GM12878 (cell line): ENCODE measurements around the gene ARL6IP1. TPM values are rescaled to one million over a fixed set of nuclear protein-coding genes. Genes with fewer than 3 reads are reported as not detected.

Experiments
- ATAC-seq: fragments of 200-7000 bp; cut with Tn5 transposase; 3 replicates; pipeline ENCODE4 v1.9.1; 2020; ENCODE audit warnings: mild to moderate bottlenecking, moderate library complexity
- BruUV-seq: library from RNA; stranded (reverse); fragments of 400-500 nt; replicated peaks from 2 replicates; lab custom pipeline; 2021; lab: Mats Ljungman, UMichigan
- CTCF ChIA-PET: fragments of 300-600 bp; sonication (Branson Sonifier 250); formaldehyde crosslinking; extraction: SDS; loops from one replicate; lab custom pipeline; 2021; ENCODE audit warnings: inconsistent platforms; lab: Yijun Ruan, JAX
- POLR2A ChIA-PET: fragments of 350-600 bp; formaldehyde crosslinking; extraction: SDS; loops from one replicate; lab custom pipeline; 2021; ENCODE audit warnings: inconsistent platforms; lab: Charles Lee
- RAD21 ChIA-PET: fragments of 300-600 bp; sonication (Branson Sonifier 250); formaldehyde crosslinking; loops from one replicate; lab custom pipeline; 2023; ENCODE audit warnings: antibody characterized with exemption; ENCODE audit not compliant: unreplicated experiment; lab: Charles Lee
- SMC1A ChIA-PET: fragments of 300-600 bp; sonication (Branson Sonifier 250); formaldehyde crosslinking; loops from one replicate; lab custom pipeline; 2023; ENCODE audit not compliant: unreplicated experiment, uncharacterized antibody; lab: Charles Lee
- DNase-seq: peaks from one replicate; pipeline ENCODE4 v3.0.0-alpha.2; 2011; ENCODE audit warnings: low read depth, low spot score
- FAIRE-seq: peaks from 3 replicates; lab custom pipeline; 2011; peaks lifted over from hg19 to GRCh38; lab: Jason Lieb, UNC
- H2AFZ ChIP-seq: 2 replicates; pipeline ENCODE4 v1.6.0; 2011; ENCODE audit warnings: low read depth, low read length, control low read depth; ENCODE audit not compliant: control insufficient read depth
- H3K27ac ChIP-seq: 2 replicates; pipeline ENCODE4 v1.5.1; 2011; ENCODE audit warnings: control low read depth; ENCODE audit not compliant: control insufficient read depth, insufficient read depth
- H3K27me3 ChIP-seq, 2 experiments: replicated peaks in 1 of 2; 2 replicates each; pipeline versions ENCODE4 v1.6.0 to v1.6.1; 2011; ENCODE audit warnings: low read length in 1 of 2; ENCODE audit not compliant: control insufficient read depth in 2 of 2, insufficient read depth in 2 of 2
- H3K36me3 ChIP-seq, 2 experiments: 2 replicates each; pipeline ENCODE4 v1.5.1; 2011; ENCODE audit warnings: low read length in 1 of 2; ENCODE audit not compliant: control insufficient read depth in 2 of 2, insufficient read depth in 2 of 2
- H3K4me1 ChIP-seq: 2 replicates; pipeline ENCODE4 v1.6.1; 2011; ENCODE audit warnings: mild to moderate bottlenecking, low read length, moderate library complexity, mixed read lengths; ENCODE audit not compliant: control insufficient read depth, insufficient read depth
- H3K4me2 ChIP-seq: 2 replicates; pipeline ENCODE4 v1.6.0; 2011; ENCODE audit warnings: control low read depth; ENCODE audit not compliant: control insufficient read depth, insufficient read depth
- H3K4me3 ChIP-seq: fragments of 200-600 bp; sonication (generic); 2 replicates; pipeline ENCODE4 v1.5.1; 2016
- H3K79me2 ChIP-seq: 2 replicates; pipeline ENCODE4 v1.6.0; 2011; ENCODE audit warnings: low read length; ENCODE audit not compliant: control insufficient read depth, insufficient read depth
- H3K9ac ChIP-seq: 2 replicates; pipeline ENCODE4 v1.8.0; 2011; ENCODE audit warnings: low read length, control low read depth, mixed read lengths; ENCODE audit not compliant: control insufficient read depth, insufficient read depth
- H3K9me3 ChIP-seq: replicated peaks from 3 replicates; pipeline ENCODE4 v1.5.1; 2011; ENCODE audit warnings: mild to moderate bottlenecking, low read length; ENCODE audit not compliant: control insufficient read depth, insufficient read depth
- H4K20me1 ChIP-seq: 2 replicates; pipeline ENCODE4 v1.6.0; 2011; ENCODE audit not compliant: control insufficient read depth, insufficient read depth
- BCL3 ChIP-seq: IDR thresholded peaks from 2 replicates; pipeline ENCODE4 v1.6.1; 2011; ENCODE audit warnings: borderline replicate concordance, low read depth, mild to moderate bottlenecking, moderate library complexity, low read length; ENCODE audit not compliant: insufficient read depth, poor library complexity, severe bottlenecking
- CBX5 ChIP-seq: sonication (generic); IDR thresholded peaks from 2 replicates; pipeline ENCODE4 v1.6.1; 2016; ENCODE audit warnings: low read depth, moderate library complexity, mild to moderate bottlenecking, inconsistent platforms
- CHD4 ChIP-seq: fragments of 200-600 bp; sonication (generic); IDR thresholded peaks from 2 replicates; pipeline ENCODE4 v1.6.1; 2016; ENCODE audit warnings: mild to moderate bottlenecking
- ELK1 ChIP-seq: IDR thresholded peaks from 2 replicates; pipeline ENCODE4 v1.6.1; 2012; ENCODE audit warnings: low read depth, low read length, improper control_type of control experiment
- MAX ChIP-seq: IDR thresholded peaks from 2 replicates; pipeline ENCODE4 v1.6.1; 2012; ENCODE audit warnings: low read depth, low read length, improper control_type of control experiment
- POU2F2 ChIP-seq: IDR thresholded peaks from 3 replicates; pipeline ENCODE4 v1.6.1; 2011; ENCODE audit warnings: low read depth, mild to moderate bottlenecking, low read length, borderline replicate concordance
- STAT3 ChIP-seq: IDR thresholded peaks from 2 replicates; pipeline ENCODE4 v1.6.1; 2011; ENCODE audit warnings: low read depth, low read length, improper control_type of control experiment
- TARDBP ChIP-seq: IDR thresholded peaks from 2 replicates; pipeline ENCODE4 v1.6.1; 2016; ENCODE audit warnings: borderline replicate concordance
- ZBTB4 ChIP-seq: fragments of 450-650 bp; formaldehyde crosslinking; IDR thresholded peaks from 2 replicates; pipeline ENCODE4 v1.4.0; 2022; ENCODE audit warnings: mild to moderate bottlenecking, moderate library complexity
- WGBS: methylation state at CpG from one replicate; pipeline ENCODE4 v1.1.6; 2016; ENCODE audit warnings: low lambda C conversion rate; ENCODE audit not compliant: insufficient replicate concordance, insufficient coverage; ENCODE audit errors: missing lambda C conversion rate; 5-methylcytosine and 5-hydroxymethylcytosine counted together
- in situ Hi-C: fragments of 300-500 bp; cut with MboI; formaldehyde crosslinking; loops from 9 replicates; pipeline ENCODE4 v1.14.3; 2018; ENCODE audit warnings: mixed read lengths
- intact Hi-C: fragments of 100-400 bp; cut with micrococcal nuclease; formaldehyde crosslinking; loops from one replicate; pipeline ENCODE4 v1.14.2; 2022; ENCODE audit not compliant: unreplicated experiment
- polyA plus RNA-seq, 11 experiments: library from polyadenylated mRNA; depleted of rRNA in 4 of 11; unstranded in 6 of 11; stranded (reverse) in 5 of 11; fragments of >200 nt; fragmentation: Nextera tagmentation in 4 of 11; fragmentation: Illumina TruSeq in 1 of 11; extraction: Ambion mirVana in 4 of 11; extraction: Trizol in 1 of 11; gene quantifications; 1 replicate in 1 of 11; 2 replicates in 10 of 11; pipeline versions ENCODE4 v1.2.1 to v1.2.3, GENCODE V29; 2011 to 2016; ENCODE audit warnings: inconsistent platforms in 2 of 11, missing spikeins in 2 of 11, low read depth in 1 of 11
- total RNA-seq, 4 experiments: library from RNA; depleted of rRNA in 3 of 4; stranded (reverse); fragments of >200 nt in 3 of 4; fragmentation: Illumina TruSeq in 1 of 4; extraction: Trizol in 1 of 4; gene quantifications; 2 replicates each; pipeline versions ENCODE4 v1.2.1 to v1.2.3, GENCODE V29; 2013 to 2021

ARL6IP1 gene
- total and polyA plus RNA-seq, 10 of the 15 experiments (the other 5 are each of a cell fraction or from before 2014, with no cell fraction given), result 99.3 to 334 (median 197) TPM

- POLR2A ChIA-PET, result no interaction called here
- CTCF ChIA-PET, result interaction anchor here (1.3 to 1.9 kb wide), 4 partner anchors 10 to 132 kb away, joined by 3 to 6 read pairs (median 4); partner anchors contain the start of gene ARL6IP1
- no peak overlapping the region for H3K4me3 ChIP-seq
- peaks cover 23 to 39% of the 10 kb centered on the region in 2 experiments for H3K36me3 ChIP-seq
- WGBS, result 86% methylated on average over 4 of the region's 4 CpGs
- H4K20me1 ChIP-seq, result no peaks in the 10 kb centered on the region
- in situ Hi-C loops, result no loop called here
- no peaks in the 10 kb centered on the region for H3K9me3 ChIP-seq
- no peak overlapping the region for H3K27ac ChIP-seq
- RAD21 ChIA-PET, result no interaction called here
- SMC1A ChIA-PET, result interaction anchor here (1.6 to 1.8 kb wide), 2 partner anchors 36 to 47 kb away, joined by 4 read pairs; no protein-coding TSS in a partner anchor
- no peaks in the 10 kb centered on the region for H3K27me3 ChIP-seq
- no peak for FAIRE-seq
- H3K4me1 ChIP-seq, result no peaks in the 10 kb centered on the region
- intact Hi-C loops, result no loop called here
- ATAC-seq, result no peak
- DNase-seq, result no peak
- H3K9ac ChIP-seq, result no peak overlapping the region
- BruUV-seq, result no TSS peak
- no peak for TF ChIP-seq ELK1
- no peak for TF ChIP-seq STAT3
- no peak for TF ChIP-seq BCL3
- no peak for TF ChIP-seq MAX
- no peak for TF ChIP-seq ZBTB4 (CRISPR knock-in tag)
- no peak for TF ChIP-seq CBX5
- no peak for TF ChIP-seq POU2F2
- no peak for TF ChIP-seq CHD4
- no peak for TF ChIP-seq TARDBP
- TF ChIP-seq, all 136 proteins: peak for 0
- Histone ChIP-seq H3K79me2 (no peaks in the 10 kb centered on the region), H3K4me2 (no peak overlapping the region), H2AFZ (no peak overlapping the region)
These were observed 33.5 kb upstream of the ARL6IP1 start for GRCh38 chr16:18834864-18835263.
